Measurements from ENCODE around the gene RTP3. TPM values are rescaled to one million over a fixed set of nuclear protein-coding genes. Genes with fewer than 3 reads are reported as not detected.

Gene RTP3
- total and polyA plus RNA-seq, 2 donors (not counting 1 experiment from before 2014, with no cell fraction given), result not detected

GRCh38 chr3:46498916-46499519, 1.2 kb downstream of the RTP3 start:
- H3K9me3 ChIP-seq (ENCODE audit: control extremely low read depth in 1 of 3, control insufficient read depth in 2 of 3, insufficient read depth in 1 of 3, low read length in 2 of 3), result peaks cover 0 to 3% (median 0%) of the 10 kb centered on the region in 3 donors
- no peaks in the 10 kb centered on the region for H4K20me1 ChIP-seq (ENCODE audit: control insufficient read depth, insufficient read depth, low read length, poor library complexity, severe bottlenecking)
- no peaks in the 10 kb centered on the region for H3K27me3 ChIP-seq (replicated peaks in 1 of 4; ENCODE audit: control extremely low read depth in 1 of 4, control insufficient read depth in 3 of 4, insufficient read depth in 4 of 4, low read length in 3 of 4)
- ChIA-PET POLR2A (no interaction called here), CTCF (interaction anchor here (1.6 to 8.5 kb wide), 6 partner anchors 10 to 131 kb away, joined by 4 to 92 read pairs (median 26); no protein-coding TSS in a partner anchor)
- no peak overlapping the region for H2AFZ ChIP-seq (ENCODE audit: insufficient read depth, low read depth, low read length, poor library complexity, severe bottlenecking)
- no peak overlapping the region for H3K4me2 ChIP-seq (replicated peaks; ENCODE audit: low read depth, low read length, poor library complexity, severe bottlenecking)
- 100% methylated on average over 4 of the region's 6 CpGs for WGBS (ENCODE audit: insufficient coverage)
- H3K4me3 ChIP-seq (ENCODE audit: control extremely low read depth in 1 of 5, extremely low read depth in 1 of 5, insufficient read depth in 1 of 5, low read depth in 2 of 5, low read length in 4 of 5), result no peak overlapping the region
- H3K4me1 ChIP-seq (ENCODE audit: control insufficient read depth in 2 of 2, insufficient read depth in 2 of 2, low read length in 2 of 2), result peaks cover 23 to 30% of the 10 kb centered on the region in 2 donors
- Mint-ChIP-seq H3K27ac (no peak overlapping the region), H3K9me3 (ENCODE audit: insufficient read depth) (no peaks in the 10 kb centered on the region), H3K4me1 (peaks cover 46% of the 10 kb centered on the region), H3K4me3 (no peak overlapping the region), H3K27me3 (no peaks in the 10 kb centered on the region)
- H3K9ac ChIP-seq (ENCODE audit: low read length), result no peak overlapping the region
- TF ChIP-seq CTCF (IDR thresholded peaks at IDR 0.05) (no peak), EZH2 (IDR thresholded peaks at IDR 0.05; ENCODE audit: borderline replicate concordance, insufficient read depth, low read depth, low read length, poor library complexity, severe bottlenecking) (no peak)
- ATAC-seq (ENCODE audit: low read depth) (no peak), DNase-seq (no peak)
- H3K36me3 ChIP-seq (replicated peaks in 1 of 2; ENCODE audit: control extremely low read depth in 1 of 2, control insufficient read depth in 1 of 2, extremely low read depth in 1 of 2, insufficient read depth in 2 of 2, low read length in 1 of 2), result no peaks in the 10 kb centered on the region
- H3K79me2 ChIP-seq (ENCODE audit: control insufficient read depth, insufficient read depth, low read length), result no peaks in the 10 kb centered on the region
- H3K27ac ChIP-seq (ENCODE audit: low read length in 2 of 2), result no peak overlapping the region
- intact Hi-C loops (cut with micrococcal nuclease), result no loop called here

All from B cell (primary cell).